PC-3 (cell line): ENCODE measurements around the gene KIF4B.

Source experiments
- CTCF ChIP-seq: fragments of 300-600 bp; sonication (generic); conservative IDR thresholded peaks from 2 replicates; pipeline ENCODE4 v1.5.1; 2017; ENCODE audit warnings: antibody characterized with exemption, low read depth, mild to moderate bottlenecking, low read length
- EZH2 ChIP-seq: fragments of 300-600 bp; sonication (generic); IDR thresholded peaks from one replicate; pipeline ENCODE4 v1.6.1; 2017; ENCODE audit warnings: antibody characterized with exemption, mild to moderate bottlenecking, low read length; ENCODE audit not compliant: unreplicated experiment
- EZH2phosphoT487 ChIP-seq: fragments of 300-600 bp; sonication (generic); IDR thresholded peaks from 2 replicates; pipeline ENCODE4 v1.6.1; 2018; ENCODE audit warnings: mild to moderate bottlenecking, antibody characterized with exemption, low read length, borderline replicate concordance

- TF ChIP-seq CTCF = no peak
- TF ChIP-seq EZH2phosphoT487 = no peak
- no peak for TF ChIP-seq EZH2
Observed at GRCh38 chr5:154986151-154986550, 27.4 kb upstream of the KIF4B start.
